GM12872 (cell line): Measurements from ENCODE around the gene SNX11.

ENCODE experiments used
- TF ChIP-seq, protein P1 (sequence below): IDR thresholded peaks from 3 replicates; pipeline ENCODE4 v1.5.1; 2011; ENCODE audit warnings: low read depth, mild to moderate bottlenecking, low read length, moderate library complexity; ENCODE audit not compliant: insufficient read depth

SNX11 gene

DNA sequence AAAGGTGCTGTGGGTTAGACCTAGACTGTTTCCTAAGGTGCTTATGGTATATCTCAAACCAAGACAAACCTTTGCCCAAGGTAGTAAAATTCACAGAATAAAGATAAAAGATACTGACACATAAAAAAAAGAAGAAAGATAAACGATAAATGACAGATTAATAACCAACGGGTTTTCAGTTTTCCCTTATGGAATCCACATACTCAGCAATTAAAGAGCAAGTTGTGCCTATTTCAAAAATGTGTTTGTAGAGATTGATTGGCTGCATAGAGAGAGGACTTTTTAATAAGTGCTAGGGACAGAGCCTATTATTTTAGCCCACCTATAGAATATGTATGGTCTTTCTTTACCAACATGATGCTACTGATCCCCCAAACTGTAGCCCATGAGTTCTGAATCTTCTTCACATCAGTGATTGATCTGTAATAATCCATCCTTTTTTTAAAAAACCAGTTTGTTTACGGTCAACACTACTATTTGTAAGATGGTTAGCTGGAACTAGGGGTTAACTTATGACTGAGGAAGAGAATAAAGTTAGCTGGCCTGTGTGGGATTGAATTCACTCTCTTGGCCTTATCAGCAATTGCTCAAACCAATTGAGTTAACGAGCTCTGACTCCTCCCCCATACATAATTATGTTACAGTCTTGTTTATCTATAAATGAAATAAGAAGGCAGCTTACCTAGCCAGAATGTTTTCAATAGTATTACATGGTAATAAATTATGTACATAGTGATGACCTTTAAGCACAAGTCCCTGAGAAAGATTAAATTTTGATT lies 53.8 kb downstream of the SNX11 start:
- TF ChIP-seq, protein P1, sequence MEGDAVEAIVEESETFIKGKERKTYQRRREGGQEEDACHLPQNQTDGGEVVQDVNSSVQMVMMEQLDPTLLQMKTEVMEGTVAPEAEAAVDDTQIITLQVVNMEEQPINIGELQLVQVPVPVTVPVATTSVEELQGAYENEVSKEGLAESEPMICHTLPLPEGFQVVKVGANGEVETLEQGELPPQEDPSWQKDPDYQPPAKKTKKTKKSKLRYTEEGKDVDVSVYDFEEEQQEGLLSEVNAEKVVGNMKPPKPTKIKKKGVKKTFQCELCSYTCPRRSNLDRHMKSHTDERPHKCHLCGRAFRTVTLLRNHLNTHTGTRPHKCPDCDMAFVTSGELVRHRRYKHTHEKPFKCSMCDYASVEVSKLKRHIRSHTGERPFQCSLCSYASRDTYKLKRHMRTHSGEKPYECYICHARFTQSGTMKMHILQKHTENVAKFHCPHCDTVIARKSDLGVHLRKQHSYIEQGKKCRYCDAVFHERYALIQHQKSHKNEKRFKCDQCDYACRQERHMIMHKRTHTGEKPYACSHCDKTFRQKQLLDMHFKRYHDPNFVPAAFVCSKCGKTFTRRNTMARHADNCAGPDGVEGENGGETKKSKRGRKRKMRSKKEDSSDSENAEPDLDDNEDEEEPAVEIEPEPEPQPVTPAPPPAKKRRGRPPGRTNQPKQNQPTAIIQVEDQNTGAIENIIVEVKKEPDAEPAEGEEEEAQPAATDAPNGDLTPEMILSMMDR, result no peak

DNA sequence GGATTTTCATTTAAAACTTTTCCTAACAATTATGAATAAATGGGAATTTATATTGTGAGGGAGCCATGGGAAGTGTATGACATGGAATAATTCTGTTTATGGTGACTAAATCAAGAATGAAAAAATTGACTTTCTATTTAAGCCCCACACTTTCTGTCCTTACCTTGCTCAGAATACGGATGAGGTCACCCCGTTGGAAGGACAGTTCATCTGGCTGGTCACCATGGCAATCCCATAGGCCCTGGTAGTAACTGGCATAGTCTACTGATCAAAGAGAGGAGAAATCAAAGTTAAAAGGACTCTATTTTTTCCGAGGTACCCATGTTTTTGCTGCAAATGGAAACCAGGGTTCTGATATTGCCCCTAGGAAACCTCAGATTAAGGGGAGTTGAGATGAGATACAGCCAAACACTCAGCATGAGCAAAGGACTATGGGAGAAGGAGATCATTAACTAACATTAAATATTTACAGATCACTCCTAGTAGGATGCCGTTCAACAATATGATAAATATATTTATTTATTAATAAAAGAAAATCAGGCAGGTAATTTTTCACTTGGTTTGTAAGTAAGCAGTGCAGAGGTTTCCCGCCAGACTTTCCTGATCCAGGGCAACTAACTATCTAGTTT lies 54.9 kb downstream of the SNX11 start:
- TF ChIP-seq, protein P1, result no peak

DNA sequence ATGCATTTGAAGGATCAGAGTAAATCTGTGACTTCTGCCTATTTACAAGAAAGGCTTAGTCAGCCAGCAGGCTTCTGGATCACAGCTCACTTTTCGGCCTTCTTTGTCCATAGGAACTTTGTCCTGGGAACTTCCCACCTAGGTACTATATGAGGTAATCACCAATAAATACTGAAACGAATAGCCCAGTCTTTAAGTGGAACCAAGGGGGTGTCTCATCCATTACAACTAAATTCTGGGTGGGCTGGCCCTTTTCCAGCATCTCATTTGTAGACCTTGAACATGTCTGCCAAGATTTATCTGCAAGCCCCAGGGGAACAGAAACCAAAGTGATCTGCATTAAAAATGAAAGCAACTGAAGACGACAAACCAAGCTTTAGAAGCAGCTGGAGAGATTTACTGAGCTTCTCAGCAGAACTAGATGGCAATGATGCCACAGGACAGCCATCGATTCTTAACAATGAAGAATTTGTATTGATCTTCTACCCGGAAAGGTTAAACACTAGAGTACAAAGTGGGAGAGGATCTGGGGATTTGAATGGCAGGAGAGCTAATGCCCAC lies 55.5 kb downstream of the SNX11 start:
- TF ChIP-seq, protein P1, result no peak

DNA sequence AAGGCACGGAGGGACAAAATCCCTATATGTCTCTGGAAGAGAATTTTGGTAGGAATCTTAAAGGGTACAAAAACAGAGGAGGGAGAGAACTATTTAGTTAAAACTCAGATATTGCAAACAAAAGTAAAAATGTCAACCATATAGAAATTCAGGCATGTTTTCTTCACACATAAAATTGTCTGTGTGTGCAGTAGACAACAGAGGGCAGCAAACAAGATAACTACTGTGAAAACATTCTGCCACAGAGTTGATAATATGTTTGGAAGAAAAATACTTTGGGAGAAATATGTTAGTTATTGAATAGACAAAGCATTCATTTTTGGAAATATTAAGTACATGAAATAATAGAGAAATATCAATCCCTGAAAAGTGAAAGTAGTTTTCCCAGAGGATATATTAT lies 56.2 kb downstream of the SNX11 start:
- TF ChIP-seq, protein P1, result no peak

DNA sequence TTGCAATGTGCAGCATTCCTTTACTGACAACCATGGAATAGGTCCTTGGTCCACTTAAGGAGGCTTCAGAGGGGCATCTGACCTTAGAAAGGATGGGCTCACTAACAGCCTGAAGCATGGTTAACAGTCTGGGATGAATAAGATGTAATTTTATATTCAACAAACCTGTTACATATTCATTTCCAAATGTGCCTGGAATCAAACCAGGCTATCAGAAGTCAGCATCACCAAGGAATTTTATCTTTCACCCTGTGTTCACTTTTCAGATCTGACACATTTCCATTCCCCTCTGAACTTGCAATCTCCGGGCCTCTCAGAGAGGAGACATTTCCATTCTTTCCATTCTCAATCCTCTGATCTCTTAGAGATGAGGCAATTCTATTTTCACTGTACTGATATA lies 62.4 kb downstream of the SNX11 start:
- TF ChIP-seq, protein P1, result no peak
